ENCODE results near the gene CABLES1. TPM values are rescaled to one million over a fixed set of nuclear protein-coding genes. Genes with fewer than 3 reads are reported as not detected.
A peak's percentile ranks its signal among the peaks of the same experiment; 100 is the strongest.
"Not testable (repeated sequence)": the region's sequence is repeated elsewhere in the genome, so short reads cannot be mapped to it uniquely, and the experiment has no call there.

CABLES1 gene
- polyA plus RNA-seq, 3 donors, result 0.09 to 0.15 TPM; not detected in 1

GRCh38 chr18:23092121-23092520 is 43.2 kb upstream of the CABLES1 start:
- no peaks in the 10 kb centered on the region for H3K36me3 ChIP-seq (replicated peaks in 1 of 2; ENCODE audit: control insufficient read depth in 1 of 2, insufficient read depth in 2 of 2, low read length in 2 of 2)
- TF ChIP-seq CTCF (IDR thresholded peaks at IDR 0.05), result no peak
- no peak overlapping the region for H3K4me2 ChIP-seq (replicated peaks; ENCODE audit: extremely low read depth, low read length, poor library complexity, severe bottlenecking)
- Mint-ChIP-seq H3K27ac (peak overlapping the region in 5 of 7 donors; percentile 3 to 73 (median 46)), H3K4me3 (no peak overlapping the region), H3K27me3 (ENCODE audit: low read depth in 3 of 3) (peaks cover 4 to 23% (median 7%) of the 10 kb centered on the region in 3 donors), H3K36me3 (no peaks in the 10 kb centered on the region), H3K9me3 (peaks cover 0 to 2% (median 0%) of the 10 kb centered on the region in 7 donors), H3K4me1 (peaks cover 23% of the 10 kb centered on the region)
- H3K27ac ChIP-seq (ENCODE audit: low read depth in 1 of 2, low read length in 2 of 2), result peak overlapping the region in 1 of 2 donors; percentile 16
- intact Hi-C loops (cut with micrococcal nuclease), result loop anchor here in 1 of 2 donors (5.0 kb wide), 1 partner anchor 40 kb away; no protein-coding TSS in a partner anchor
- H2AFZ ChIP-seq (ENCODE audit: insufficient read depth, low read depth, low read length, poor library complexity, severe bottlenecking), result no peak overlapping the region
- WGBS (ENCODE audit: insufficient coverage), result 95% methylated on average over 9 of the region's 9 CpGs
- no peaks in the 10 kb centered on the region for H4K20me1 ChIP-seq (ENCODE audit: insufficient read depth, low read length)
- H3K9me3 ChIP-seq (replicated peaks in 1 of 2; ENCODE audit: control insufficient read depth in 1 of 2, insufficient read depth in 1 of 2, low read length in 2 of 2), result no peaks in the 10 kb centered on the region
- H3K4me3 ChIP-seq (replicated peaks in 1 of 3; ENCODE audit: low read depth in 2 of 3, low read length in 3 of 3), result no peak overlapping the region
- DNase-seq, result no peak
- no peak overlapping the region for H3K9ac ChIP-seq (ENCODE audit: insufficient read depth, low read length, poor library complexity, severe bottlenecking)
- no peaks in the 10 kb centered on the region for H3K27me3 ChIP-seq (ENCODE audit: control insufficient read depth in 2 of 2, insufficient read depth in 2 of 2, low read length in 2 of 2)
- no peaks in the 10 kb centered on the region for H3K79me2 ChIP-seq (ENCODE audit: insufficient read depth, low read length)
- peaks cover 24 to 27% of the 10 kb centered on the region in 2 donors for H3K4me1 ChIP-seq (ENCODE audit: control insufficient read depth in 1 of 2, insufficient read depth in 2 of 2, low read length in 2 of 2)

- intact Hi-C loops (cut with micrococcal nuclease), result loop anchor here in 1 of 2 donors (5.0 kb wide), 1 partner anchor 41 kb away; no protein-coding TSS in a partner anchor
- not testable (repeated sequence) for H3K36me3 ChIP-seq (replicated peaks in 1 of 2; ENCODE audit: control insufficient read depth in 1 of 2, insufficient read depth in 2 of 2, low read length in 2 of 2); H3K79me2 ChIP-seq (ENCODE audit: insufficient read depth, low read length); H3K27me3 ChIP-seq (ENCODE audit: control insufficient read depth in 2 of 2, insufficient read depth in 2 of 2, low read length in 2 of 2); H3K4me3 ChIP-seq (replicated peaks in 1 of 3; ENCODE audit: low read depth in 2 of 3, low read length in 3 of 3); DNase-seq; H3K4me2 ChIP-seq (replicated peaks; ENCODE audit: extremely low read depth, low read length, poor library complexity, severe bottlenecking); H3K27ac Mint-ChIP-seq; H3K4me3 Mint-ChIP-seq; H3K36me3 Mint-ChIP-seq; H3K9me3 Mint-ChIP-seq; H2AFZ ChIP-seq (ENCODE audit: insufficient read depth, low read depth, low read length, poor library complexity, severe bottlenecking); H4K20me1 ChIP-seq (ENCODE audit: insufficient read depth, low read length); H3K9me3 ChIP-seq (replicated peaks in 1 of 2; ENCODE audit: control insufficient read depth in 1 of 2, insufficient read depth in 1 of 2, low read length in 2 of 2); H3K27ac ChIP-seq (ENCODE audit: low read depth in 1 of 2, low read length in 2 of 2); H3K9ac ChIP-seq (ENCODE audit: insufficient read depth, low read length, poor library complexity, severe bottlenecking)
- peaks cover 24 to 27% of the 10 kb centered on the region in 2 donors for H3K4me1 ChIP-seq (ENCODE audit: control insufficient read depth in 1 of 2, insufficient read depth in 2 of 2, low read length in 2 of 2)
- Mint-ChIP-seq H3K4me1 (peaks cover 23% of the 10 kb centered on the region), H3K27me3 (ENCODE audit: low read depth in 3 of 3) (peaks cover 3 to 17% (median 7%) of the 10 kb centered on the region in 3 donors)
- 94% methylated on average over 6 of the region's 10 CpGs for WGBS (ENCODE audit: insufficient coverage)
These were observed 42.2 kb upstream of the CABLES1 start for GRCh38 chr18:23093130-23093529.
